HG02973 (cell line): ENCODE results near the gene COL8A1.
"Not testable (repeated sequence)": the region's sequence is repeated elsewhere in the genome, so short reads cannot be mapped to it uniquely, and the experiment has no call there.

Experiments
- ATAC-seq: cut with Tn5 transposase; IDR thresholded peaks from one replicate; pipeline ENCODE4 v1.9.1; 2021; ENCODE audit warnings: moderate library complexity; ENCODE audit not compliant: unreplicated experiment

COL8A1 gene

DNA sequence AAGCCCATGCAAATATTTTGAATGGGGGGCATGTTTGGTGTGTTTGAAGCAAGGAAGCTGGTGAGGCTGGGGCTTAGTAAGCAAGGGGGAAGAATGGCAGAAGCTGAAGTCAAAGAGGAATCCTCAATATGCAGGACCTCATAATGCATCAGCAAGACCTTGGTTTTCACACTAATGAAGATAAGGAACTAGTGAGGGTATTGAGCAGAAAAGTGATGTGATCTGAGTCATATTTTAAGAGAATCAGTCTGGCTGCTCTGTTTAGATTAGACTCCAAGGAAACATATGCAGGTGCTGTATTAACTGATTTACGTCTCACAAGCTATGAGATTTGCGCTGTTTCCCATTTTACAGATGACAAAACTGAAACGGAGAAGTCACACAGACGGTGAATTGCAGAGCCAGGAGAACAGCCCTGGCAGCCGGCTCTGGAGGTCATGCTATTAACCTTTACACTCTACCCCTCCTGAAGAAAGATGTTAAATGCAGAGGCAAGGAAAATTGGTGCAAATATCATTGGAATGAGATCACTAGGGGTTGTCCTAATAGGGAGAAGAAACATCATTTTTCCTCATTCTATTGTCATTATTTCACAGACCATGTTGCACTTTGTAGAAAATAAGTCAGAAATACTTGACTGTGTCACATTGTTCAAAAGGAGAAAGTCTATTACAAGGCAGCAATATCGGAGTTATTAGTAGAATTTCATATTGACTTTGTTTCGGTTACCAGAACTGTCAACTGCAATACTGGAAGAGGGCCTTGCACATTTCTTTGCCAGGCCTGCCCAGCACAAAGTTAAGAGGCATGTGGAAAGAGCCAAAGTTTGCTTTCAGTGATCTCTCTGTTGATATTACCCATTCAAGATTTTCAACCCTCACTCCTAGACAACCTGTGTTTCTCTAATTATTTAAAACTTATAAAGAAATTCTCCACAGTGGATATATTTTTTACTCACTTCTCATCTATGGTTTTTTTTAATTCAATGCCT, 64.9 kb downstream of the COL8A1 start:
- no peak for ATAC-seq

DNA sequence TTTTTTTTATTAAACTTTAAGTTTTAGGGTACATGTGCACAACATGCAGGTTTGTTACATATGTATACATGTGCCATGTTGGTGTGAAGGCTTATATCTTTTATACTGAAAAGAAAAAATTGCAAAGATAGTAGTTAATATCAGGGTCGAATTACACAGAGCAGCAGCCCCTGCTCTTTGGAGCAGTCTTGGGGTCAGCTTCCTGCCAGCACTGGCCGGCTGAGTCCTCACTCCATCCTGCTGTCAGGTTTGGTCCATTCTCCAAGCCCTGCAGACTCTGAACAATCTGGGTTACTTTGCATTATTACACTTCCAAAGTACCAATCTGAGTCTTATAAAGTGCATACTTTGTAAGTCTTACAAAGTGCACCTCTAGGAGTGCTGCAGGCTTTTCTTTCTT, 66.0 kb downstream of the COL8A1 start:
- ATAC-seq, result no peak

DNA sequence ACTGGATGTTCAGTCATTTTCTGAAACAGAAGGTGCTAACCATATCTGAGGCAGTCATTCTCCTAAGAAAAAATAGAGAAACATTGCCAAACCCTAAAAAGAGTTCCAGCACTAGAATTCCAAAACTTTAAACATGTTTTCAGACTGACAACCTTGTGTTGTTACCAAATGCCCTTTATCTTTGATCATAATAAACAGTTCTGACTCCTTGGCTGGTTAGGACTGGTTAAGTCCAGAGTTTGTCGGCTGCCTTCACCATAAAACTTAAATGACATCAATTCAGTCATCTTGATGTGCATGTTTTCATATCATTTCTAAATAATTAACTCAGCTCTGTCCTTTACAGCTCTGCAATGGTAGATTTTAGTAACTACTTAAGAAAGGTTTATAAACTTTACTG, 68.0 kb downstream of the COL8A1 start:
- no peak for ATAC-seq

DNA sequence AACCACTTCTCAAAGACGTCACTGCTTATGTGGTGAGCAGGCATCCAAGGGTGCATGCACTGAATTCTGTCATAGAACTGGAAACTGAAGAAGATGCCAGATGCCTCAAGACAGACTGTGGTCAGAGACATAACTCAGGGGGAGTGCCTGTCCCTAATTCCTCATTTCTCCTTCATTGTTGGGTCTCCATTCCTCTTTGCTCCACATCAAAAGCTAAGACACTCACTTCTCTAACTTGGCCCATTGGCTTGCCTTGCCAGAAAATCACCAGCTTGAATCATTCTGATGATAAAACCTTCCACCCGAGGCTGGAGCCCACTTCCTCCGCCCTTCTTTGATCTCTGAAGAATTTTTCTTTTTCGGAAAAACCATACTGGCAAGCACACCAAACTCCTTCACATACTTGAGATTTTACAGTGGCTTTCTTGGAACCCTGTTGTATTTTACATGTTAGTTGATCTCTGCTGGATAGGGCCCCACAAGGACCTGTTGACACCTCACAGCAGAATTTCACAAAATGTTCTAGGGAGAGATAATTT, 69.9 kb downstream of the COL8A1 start:
- ATAC-seq, result no peak

- no peak for ATAC-seq
These were observed 71.3 kb downstream of the COL8A1 start for GRCh38 chr3:99709686-99710085.

- ATAC-seq, result no peak
These were observed 71.7 kb downstream of the COL8A1 start for GRCh38 chr3:99710094-99710493.

DNA sequence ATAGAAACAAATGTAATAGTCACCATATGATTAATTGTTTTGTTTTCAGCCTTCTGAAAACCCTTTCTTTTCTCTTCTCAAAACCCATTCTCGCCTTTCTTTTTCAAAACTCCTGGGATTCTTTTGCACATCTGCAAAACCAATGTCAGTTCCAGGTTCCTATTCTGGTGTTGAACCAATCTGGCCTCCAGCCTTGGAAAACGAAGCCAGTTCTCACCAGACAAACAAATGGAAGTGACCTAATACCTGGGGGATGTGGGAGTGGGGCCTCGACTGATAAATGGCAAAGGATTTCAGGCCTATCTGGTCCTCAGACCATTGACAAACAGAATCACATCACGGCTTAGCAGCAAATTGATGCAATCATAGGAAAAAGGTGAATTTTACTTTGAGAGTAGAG, 73.0 kb downstream of the COL8A1 start:
- no peak for ATAC-seq

DNA sequence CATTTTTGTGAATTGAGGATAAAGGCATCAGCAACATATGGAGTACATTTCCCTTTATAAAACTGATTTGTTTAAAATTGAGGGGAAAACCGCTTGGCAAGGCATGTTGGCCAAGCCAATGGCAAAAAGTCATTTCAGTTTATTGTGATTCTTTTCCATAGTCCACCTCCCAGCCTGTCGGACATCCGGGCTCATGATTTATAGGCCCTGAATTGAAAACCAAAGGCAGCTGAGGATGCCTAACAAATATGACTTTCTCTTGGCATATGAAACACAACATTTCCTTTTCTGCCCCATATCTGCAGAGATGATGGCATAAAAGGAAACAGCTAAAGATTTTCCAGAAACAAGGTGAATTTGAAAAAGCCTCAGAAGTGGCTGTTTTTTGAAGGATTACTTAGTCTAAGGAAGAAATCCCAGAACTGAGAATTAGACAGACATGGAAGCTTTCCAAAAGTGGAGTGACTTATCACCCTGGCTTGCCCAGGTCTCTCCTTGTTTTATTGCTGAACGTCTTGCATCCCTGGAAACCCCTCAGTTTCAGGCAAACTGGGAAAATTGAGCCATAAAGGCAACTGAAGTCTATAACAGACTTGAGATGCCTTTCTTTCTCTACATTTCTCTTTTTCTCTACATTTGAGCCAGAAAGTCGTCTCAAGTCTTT, 74.0 kb downstream of the COL8A1 start:
- ATAC-seq, result no peak

- ATAC-seq, result no peak
These were observed 75.0 kb downstream of the COL8A1 start for GRCh38 chr3:99713440-99713839.

GRCh38 chr3:99714146-99714545, 75.8 kb downstream of the COL8A1 start:
- ATAC-seq, result no peak

DNA sequence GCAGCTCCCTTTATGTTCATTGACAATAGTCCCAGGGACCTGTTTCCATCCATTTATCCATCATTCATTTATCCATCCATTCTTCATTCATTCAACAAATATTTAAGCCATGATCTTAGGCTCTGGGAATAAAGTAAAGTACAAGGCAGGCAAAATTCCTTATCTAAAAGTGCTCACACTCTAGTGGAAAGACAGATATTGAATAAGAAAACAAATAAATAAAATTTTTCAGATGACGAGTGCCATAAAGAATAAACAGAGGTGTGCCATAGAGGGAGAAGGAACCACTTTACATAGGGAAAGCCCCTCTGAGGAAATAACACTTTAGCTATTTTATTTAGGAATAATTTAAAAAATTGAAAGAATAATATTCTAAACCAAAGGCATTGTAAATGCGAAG, 76.2 kb downstream of the COL8A1 start:
- ATAC-seq, result no peak

- ATAC-seq, result no peak
These were observed 78.1 kb downstream of the COL8A1 start for GRCh38 chr3:99716463-99716995.

GRCh38 chr3:99720985-99721632, 82.7 kb downstream of the COL8A1 start:
- no peak for ATAC-seq

DNA sequence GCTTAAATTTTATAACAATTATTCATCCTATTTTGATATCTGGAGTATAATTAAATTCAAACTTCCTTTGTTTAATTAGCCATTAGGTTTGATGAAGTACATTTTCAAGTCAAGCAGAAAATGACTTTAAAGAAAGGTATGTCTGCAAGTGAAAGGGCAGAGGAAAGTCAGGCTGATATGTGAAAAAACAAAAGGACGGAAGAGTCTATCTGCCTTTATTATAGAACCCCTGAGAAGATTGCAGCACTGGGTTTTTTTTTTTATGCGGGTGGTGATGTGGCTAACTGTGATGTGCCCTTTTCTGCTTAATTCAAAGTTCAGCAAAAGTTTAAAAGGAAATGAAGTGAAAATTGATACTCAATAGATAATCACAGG, 83.2 kb downstream of the COL8A1 start:
- ATAC-seq, result no peak

GRCh38 chr3:99724276-99724675, 85.9 kb downstream of the COL8A1 start:
- ATAC-seq, result no peak

DNA sequence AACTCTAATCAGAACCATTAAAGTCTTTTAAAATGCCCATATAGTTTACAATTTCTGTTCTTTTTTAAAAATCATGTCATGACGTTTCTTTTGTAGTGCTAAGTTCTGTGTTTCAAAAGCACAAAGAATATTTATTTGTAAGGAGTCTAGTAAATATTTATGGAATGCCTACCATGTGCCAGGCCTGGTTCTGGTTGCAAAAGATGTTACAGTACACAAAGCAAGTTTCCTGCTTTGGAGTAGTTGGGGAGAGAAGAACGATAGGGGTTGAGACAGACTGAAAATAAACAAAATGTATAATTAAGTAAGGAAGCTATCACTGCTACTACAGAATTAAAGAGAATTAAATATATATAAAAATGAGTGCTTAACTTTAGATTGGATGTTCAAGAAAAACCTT, 92.5 kb downstream of the COL8A1 start:
- ATAC-seq, result no peak

DNA sequence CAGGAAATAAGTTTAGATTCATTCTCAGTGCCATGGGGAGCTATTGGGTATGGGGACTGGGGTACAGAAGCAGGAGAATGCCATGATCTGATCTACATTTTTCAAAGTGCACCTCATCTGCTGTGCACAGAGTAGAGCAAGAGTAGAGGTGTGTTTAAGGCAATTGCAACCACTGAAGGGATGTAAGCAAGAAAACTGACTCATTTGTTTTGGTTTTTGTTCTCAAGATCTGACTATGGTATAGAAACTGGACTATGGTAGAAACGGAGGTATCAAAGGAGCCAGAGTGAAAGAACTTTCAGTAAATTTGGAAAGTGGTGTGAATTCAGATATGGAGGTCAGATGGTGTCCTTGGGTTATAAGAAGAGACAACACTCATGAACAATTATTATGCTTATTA, 93.1 kb downstream of the COL8A1 start:
- ATAC-seq, result peak; percentile 60

GRCh38 chr3:99740371-99740770, 102.0 kb downstream of the COL8A1 start:
- ATAC-seq, result not testable (repeated sequence)

DNA sequence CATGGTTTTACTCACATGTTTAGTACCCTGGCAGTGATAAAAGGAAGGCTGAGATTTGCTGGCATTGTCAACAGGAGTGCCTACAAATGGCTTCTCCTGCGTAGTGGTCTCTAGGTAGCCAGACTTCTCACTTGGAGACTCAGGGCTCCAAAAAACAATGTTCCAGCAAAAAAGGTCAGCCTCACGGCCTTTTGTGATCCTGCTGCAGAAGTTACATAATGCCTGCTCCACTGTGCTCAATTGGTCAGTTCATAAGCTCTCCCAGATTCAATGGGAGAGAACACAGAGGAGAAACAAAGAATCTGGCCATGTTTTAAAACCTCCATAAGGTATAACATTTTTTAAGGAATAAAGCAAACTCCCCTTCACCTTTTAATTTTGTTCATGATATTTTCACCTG, 103.2 kb downstream of the COL8A1 start:
- ATAC-seq, result no peak

DNA sequence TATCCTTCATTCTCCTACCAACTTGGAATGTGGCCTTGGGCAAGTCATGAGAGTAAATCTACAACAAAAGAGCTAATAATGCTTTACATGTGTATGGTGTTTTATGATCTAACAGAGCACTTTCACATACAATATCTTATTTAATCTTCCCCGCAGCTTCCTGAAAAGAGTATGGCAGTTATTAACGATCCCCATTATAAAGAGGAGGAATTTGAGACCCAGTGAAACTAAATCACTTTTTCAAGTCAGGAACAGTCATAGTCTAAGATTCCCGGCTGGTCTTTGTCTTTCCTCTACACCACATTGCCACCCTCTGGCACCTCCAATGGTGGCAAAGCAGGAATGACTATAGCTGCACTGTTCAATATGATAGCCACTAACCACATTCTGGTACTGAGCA, 109.5 kb downstream of the COL8A1 start:
- no peak for ATAC-seq

DNA sequence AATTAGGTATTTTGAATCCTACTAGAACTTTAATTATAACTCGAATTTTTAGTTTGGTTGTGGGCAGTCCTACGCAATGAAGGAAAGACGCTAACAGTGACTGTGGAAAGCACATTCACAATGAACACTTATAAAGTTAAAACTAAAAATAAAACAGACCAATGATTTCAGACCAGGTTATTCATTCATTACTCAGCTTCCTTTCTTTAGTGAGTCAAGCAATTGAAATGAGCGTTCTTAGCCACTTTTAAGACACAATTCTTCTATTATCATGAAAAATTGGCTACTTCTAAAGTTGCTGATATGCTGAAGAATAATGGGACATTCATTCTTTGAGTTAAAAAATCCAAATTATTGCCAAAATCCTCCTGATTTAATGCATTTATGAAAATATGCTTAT, 113.3 kb downstream of the COL8A1 start:
- ATAC-seq, result no peak
